T-helper 17 cell (primary cell): ENCODE measurements around the gene SCD. TPM values are rescaled to one million over a fixed set of nuclear protein-coding genes. Genes with fewer than 3 reads are reported as not detected.

Experiments used
- total RNA-seq, 4 donors: library from RNA in 2 of 4; stranded (reverse) in 2 of 4; gene quantifications; one replicate each; pipeline ENCODE4 v1.2.3 and lab custom pipeline; 2022 to 2026

Gene SCD
- total RNA-seq, 2 donors from 2014 or later: 0.77 to 1.5 TPM

Other genes starting within 250 kb of the SCD start
- gene ERLIN1, start 161.2 kb upstream of the SCD start, total RNA-seq: 1 to 10 TPM; 3.7 to 5.7 TPM
- 10 to 100 TPM; 17.8 to 21.1 TPM for gene CHUK, start 117.6 kb upstream of the SCD start, total RNA-seq
- gene CWF19L1, start 79.6 kb upstream of the SCD start, total RNA-seq: 10 to 100 TPM; 41.4 to 52.1 TPM
- 10 to 100 TPM; 40.4 to 58.2 TPM for gene BLOC1S2, start 60.6 kb upstream of the SCD start, total RNA-seq
- under 1 TPM in 1 of 2 donors, not detected in 1; 0.80 TPM for gene PKD2L1, start 17.0 kb upstream of the SCD start, total RNA-seq
- not detected for gene WNT8B, start 115.8 kb downstream of the SCD start, total RNA-seq
- 10 to 100 TPM; 70.3 to 73.5 TPM for gene SEC31B, start 172.6 kb downstream of the SCD start, total RNA-seq
- gene NDUFB8, start 182.6 kb downstream of the SCD start, total RNA-seq: 100 to 1,000 TPM; 142 to 159 TPM
- gene HIF1AN, start 188.7 kb downstream of the SCD start, total RNA-seq: 10 to 100 TPM; 38.8 to 45.9 TPM